Activated naive CD4-positive, alpha-beta T cell (primary cell): ENCODE data around the gene SLC32A1.

Experiments used
- DNase-seq, 4 experiments: peaks; one replicate each; lab custom pipeline; 2025; lab: John Stamatoyannopoulos, UW

The SLC32A1 gene

DNA sequence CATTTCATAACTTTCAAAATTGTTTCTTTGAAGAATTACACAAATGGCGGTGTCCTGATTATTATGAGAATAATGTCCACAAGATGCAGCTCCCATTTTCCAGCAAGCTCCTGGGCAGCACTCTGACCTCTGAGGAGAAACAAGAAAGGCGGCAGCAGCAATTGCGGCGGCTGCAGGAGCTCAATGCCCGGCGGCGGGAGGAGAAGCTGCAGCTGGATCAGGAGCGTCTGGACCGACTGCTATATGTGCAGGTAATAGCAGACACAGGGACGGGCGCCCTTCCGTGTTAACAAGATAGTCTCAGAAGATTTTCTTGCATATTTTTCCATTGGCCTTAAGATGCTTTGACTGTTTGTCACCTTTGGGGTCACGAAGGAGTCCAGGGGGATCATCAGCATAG lies 30.6 kb downstream of the SLC32A1 start:
- DNase-seq = no peak

DNA sequence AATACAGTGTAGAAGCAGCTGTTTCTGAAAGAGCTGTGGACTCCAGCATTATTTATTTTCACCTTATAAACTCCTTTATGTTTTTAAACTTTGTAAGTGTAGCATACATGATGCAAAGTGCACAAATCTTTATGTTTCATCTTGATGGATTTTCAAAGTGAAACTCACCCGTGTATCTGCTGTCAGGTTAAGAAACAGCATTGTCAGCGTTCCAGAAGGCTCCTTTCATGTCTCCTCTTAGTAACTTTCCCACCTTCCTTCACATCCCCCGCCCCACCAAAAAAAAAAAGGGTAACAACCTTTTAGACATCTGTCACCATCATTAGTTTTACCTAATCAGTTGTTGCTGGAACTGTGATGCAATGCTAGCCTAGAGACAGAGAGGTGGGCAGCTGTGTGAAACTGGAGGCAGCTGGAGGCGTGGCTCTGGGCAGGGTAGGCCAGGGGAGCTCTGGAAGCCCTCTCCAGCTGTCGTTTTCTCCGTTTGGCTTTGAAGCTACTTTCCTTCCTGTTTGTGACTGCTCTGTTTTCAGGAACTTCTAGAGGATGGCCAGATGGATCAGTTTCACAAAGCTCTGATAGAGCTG lies 31.1 kb downstream of the SLC32A1 start:
- DNase-seq = no peak

DNA sequence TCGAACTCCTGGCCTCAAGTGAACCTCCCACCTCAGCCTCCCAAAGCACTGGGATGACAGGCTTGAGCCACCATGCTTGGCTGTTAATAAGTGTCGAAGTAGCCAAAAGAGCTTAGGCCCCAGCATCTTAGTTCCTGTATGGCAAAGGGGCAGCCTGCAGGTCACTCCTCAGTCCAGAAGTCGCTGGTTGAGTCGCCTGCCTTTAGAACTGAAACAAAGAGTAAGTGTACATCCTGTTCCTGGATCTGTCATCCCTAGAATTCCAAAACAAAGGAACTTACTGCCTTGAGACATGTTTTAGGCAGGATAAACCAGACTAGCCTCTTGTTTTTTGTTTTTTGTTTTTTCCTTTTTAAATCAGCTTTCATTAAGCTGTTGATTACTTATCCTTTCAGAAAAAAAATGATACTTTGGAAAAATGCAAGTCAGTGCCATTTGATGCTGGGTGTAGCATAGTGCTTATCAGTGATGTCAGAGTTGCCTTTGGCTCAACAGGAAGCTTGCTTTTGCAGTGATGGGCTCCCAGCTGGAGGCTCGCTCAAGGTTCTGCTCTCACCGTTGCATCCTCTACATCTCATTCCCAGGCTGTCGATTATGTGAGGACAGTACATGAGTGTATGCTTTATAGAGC lies 33.0 kb downstream of the SLC32A1 start:
- no peak for DNase-seq

DNA sequence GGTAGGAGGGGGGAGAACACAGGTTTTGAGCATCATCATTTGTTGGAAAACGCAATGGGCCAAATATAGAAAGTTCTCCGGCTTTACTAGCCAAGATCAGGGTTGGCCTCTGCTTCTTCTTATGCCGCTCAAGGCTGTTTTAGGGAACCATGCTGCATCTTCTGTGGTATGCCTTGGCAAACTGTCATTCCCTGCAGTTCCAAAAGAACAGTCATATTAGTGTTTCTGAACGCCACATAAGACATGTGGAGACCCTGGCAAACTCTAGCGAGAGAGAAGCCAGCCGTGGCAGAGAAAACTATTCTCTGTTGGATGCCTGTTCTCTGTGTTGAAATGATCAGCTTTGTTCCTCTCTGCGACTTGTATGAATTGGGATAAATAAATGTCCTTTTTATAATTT lies 34.8 kb downstream of the SLC32A1 start:
- DNase-seq = no peak

DNA sequence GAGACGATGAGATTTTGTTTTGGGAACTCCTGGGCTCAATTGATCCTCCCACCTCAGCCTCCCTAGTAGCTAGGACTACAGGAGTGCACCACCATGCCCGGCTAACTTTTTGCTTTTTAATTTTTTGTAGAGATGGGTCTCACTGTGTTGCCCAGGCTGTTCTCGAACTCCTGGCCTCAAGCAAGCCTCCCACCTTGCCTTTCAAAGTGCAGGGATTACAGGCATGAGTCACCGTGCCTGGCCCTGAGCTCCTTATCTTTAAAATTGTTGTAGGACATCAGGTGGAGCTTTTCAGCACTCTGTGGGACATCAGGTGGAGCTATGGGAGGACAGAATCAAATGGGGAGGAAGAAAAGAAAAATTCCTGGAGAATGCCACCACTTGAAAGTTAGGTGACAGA lies 36.7 kb downstream of the SLC32A1 start:
- no peak for DNase-seq

DNA sequence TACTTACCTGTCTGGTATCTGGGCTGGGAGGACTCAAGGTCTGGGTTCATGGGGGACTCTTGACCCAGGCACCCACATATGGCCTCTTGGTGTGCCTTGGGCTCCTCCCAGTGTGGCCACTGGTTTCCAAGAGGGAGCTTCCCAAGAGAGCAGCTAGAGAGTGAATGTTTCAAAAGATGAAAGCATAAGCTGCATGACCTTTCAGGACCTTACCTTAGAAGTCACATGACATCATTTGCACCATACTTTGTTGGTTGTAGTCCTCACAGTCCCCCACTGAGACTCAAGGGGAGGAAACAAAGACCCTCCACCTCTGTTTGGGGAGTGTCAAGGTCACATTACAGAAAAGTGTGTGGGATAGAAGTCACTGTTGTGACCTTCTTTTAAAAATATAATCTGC lies 37.9 kb downstream of the SLC32A1 start:
- DNase-seq = no peak

DNA sequence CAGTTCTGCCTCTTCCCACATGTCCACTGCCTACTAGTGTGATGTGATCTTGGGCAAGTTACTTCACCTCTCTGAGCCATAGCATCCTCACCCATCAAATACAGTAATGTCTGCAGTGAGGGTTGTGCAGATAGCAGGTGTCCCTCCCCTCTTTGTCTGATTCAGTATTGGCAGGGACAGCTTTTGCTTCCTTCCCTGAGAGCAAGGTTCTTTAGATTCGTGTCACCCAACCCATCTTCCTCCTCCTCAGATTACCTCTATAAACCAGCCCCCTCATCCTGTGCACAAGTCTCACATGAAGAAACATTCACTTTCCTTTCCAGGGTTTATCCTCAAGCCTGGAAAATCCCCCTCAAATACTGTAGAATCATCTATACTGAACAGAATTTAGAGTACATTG lies 39.3 kb downstream of the SLC32A1 start:
- no peak for DNase-seq

DNA sequence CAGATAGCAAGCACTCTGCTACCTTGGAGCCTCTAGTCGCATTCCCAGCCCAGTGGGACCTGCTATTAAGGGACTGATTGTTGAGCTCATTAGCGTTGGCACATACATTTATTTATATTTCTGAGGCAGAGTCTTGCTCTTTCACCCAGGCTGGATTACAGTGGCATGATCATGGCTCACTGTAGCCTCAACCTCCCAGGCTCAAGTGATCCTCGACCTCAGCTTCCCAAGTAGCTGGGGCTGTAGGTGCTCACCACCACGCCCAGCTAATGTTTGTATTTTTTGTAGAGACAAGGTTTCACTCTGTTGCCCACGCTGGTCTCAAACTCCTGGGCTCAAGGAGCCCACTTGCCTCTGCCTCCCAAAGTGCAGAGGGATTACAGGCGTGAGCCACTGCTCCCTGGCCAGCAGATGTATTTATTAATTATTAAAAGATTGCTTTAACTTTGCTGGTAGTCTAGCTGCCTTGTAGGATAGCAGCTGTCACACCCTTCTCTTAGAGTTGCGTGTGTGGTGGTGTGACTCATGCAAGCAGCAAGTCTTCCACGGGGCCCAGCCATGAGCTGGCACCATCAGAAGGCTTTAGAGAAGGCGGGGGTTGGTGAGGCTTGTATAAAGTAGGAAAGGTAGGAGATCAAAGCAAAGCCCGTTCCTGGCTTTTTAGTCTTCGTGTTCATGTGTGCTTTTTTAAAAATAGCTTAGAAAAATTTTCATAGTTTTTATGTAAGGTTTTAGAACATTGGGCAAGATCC lies 40.5 kb downstream of the SLC32A1 start:
- DNase-seq = peak in 2 of 4 experiments; percentile 3 to 12

DNA sequence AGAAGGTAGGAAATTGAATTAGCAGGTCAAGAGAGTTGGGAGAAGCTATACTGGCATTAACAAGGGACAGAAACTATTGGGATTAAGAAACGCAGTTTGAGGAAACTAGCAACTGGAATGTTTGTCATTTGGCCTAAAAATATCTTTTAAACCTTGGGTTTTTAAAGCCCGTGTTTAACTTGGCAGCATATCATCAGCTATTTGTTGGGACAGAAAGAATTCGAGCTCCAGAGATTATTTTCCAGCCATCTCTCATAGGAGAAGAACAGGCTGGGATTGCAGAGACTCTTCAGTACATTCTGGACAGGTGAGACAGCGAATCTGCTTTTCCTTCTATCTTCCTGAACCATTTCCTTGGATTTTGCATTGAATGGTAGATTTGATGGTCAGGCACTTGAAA lies 41.8 kb downstream of the SLC32A1 start:
- DNase-seq = no peak

DNA sequence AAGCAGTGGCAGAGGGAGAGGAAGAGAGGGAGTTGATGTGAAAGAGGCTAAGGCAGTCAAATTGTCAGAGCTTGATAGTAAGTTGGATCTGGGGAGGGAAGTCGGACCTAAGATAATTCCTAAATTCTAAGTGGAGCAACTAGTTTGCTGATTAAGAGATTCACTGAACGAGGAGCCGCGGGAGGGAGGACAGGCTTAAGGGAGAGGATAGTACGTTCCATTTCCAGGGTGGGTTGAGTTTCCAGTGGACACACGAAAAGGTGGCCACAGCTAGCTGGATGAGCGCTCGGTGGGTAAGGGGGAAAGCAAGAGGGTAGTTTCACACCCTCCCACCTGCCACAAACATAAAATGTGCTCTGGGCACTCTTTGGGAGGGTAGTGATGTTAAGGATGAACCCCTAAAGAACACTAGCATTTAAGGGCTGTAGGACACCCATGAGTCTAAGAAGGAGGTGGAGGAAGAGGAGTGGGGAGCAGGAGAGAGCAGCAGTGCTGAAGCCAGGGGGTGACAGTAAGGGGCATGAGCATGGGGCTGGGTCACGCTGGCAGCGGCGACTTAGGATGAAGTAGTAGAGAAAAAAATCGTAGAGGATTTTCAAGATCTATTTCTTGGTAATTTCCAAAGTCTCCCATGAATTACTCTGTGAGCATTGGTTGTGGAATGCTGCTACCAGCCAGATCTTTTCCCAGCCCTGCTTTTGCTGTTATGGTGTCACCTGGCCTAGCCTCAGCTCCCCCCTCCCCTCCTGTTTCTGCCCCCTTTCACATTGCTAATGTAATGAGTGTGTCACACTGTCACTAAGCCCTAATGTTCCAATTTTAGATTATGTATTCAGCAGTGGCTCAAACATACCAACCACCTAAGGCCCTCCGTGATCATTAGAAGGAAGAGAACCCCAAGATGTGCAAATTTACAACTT lies 45.4 kb downstream of the SLC32A1 start:
- DNase-seq = no peak

DNA sequence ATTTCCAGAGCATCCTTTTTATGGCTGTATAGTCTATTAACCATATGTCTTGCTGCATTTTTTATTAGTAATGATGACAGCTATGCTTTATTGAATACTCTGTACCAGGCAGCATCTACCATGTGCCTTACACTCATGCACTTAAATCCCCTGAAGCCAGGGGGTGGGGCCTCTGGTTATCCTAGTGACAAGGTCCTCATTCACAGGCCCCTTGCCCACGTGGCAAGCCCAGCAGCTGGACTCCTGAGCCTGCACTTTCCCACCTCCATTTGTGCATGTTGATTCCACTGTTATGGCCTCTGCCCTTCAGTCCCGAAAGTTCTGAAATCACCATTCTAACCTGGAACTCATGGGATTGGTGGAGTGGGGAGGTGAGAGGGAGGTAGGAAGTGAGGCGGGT lies 46.3 kb downstream of the SLC32A1 start:
- no peak for DNase-seq

DNA sequence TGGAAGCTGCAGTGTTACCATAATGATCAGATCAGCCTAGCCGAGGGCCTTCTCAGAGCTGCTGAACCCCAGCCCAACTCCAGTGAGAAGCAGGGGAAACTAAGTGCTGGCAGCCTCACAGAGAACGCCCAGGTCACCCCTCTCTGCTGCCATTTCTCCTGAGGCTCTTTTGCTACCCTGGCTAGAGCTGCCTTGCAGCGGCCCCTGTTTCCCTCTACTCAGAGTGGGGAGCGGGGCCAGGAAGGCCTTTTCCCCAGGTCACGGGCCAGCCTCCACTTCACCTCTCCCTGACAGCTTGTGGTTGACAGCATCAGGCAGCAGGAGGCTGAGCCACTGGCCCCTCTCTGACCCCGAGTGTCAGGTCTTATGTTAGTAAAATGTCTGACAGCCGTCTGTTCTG lies 46.7 kb downstream of the SLC32A1 start:
- DNase-seq = no peak

DNA sequence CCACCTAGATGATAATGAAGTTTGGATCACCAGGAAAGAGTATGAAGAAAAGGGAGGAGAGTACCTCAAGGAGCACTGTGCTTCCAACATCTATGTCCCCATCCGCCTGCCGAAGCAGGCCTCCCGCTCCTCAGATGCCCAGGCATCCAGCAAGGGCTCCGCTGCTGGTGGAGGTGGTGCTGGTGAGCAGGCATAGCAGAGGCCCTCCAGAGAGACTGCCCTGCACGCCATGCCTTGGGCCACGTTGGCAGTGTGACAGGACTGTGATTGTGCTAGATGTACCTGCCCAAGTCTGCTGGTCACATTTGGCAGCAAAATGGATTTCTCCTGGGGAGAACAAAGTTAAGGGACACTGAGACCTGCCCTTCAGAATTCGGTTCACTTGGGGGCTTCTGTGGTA lies 47.3 kb downstream of the SLC32A1 start:
- DNase-seq = no peak

DNA sequence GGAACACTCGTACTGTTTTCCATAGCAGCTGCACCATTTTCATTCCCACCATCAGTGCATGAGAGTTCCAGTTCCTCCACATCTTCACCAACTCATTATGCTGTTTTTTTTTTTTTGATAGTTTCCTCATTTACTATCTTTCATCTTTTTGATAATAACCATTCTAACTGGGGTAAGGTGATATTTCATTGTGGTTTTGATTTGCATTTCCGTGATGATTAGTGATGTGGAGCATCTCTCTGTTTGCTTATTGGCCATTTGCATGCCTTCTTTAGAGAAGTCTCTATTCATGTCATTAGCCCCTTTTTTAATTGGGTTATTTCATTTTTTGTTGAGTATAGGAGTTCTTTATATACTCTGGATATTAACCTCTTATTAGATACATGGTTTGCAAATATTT lies 49.9 kb downstream of the SLC32A1 start:
- no peak for DNase-seq

DNA sequence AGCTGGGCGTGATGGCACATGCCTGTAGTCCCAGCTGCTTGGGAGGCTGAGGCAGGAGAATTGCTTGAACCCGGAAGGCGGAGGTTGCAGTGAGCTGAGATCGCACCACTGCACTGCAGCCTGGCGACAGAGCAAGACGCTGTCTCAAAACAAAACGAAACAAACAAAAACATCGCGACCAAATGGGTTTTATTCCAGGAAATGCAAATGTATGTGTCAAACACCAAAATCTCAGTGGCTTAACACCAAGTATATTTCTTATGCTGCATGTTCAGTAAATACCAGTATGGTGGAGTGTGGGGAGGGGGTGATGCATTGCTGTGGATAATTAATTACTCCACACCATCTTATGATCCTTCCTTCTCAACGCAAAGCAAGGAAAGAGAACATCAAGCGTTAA lies 52.1 kb downstream of the SLC32A1 start:
- no peak for DNase-seq
